Kidney epithelial cell (primary cell): ENCODE measurements around the gene TBC1D5. TPM values are rescaled to one million over a fixed set of nuclear protein-coding genes. Genes with fewer than 3 reads are reported as not detected.
"Not testable (repeated sequence)": the region's sequence is repeated elsewhere in the genome, so short reads cannot be mapped to it uniquely, and the experiment has no call there.

Source experiments
- DNase-seq: peaks from one replicate; pipeline ENCODE4 v3.0.0-alpha.2; 2010; ENCODE audit warnings: low read depth
- H3K27me3 ChIP-seq: 2 replicates; pipeline ENCODE4 v1.6.0; 2011; ENCODE audit warnings: low read length; ENCODE audit not compliant: control insufficient read depth, insufficient read depth
- H3K36me3 ChIP-seq: 2 replicates; pipeline ENCODE4 v1.5.1; 2011; ENCODE audit warnings: low read length; ENCODE audit not compliant: control insufficient read depth, insufficient read depth
- H3K4me3 ChIP-seq: 2 replicates; pipeline ENCODE4 v1.5.1; 2011; ENCODE audit warnings: low read depth, mild to moderate bottlenecking, control low read depth, low read length
- total RNA-seq: library from RNA; depleted of rRNA; stranded (reverse); fragments of >200 nt; gene quantifications from 2 replicates; pipeline ENCODE4 v1.2.3, GENCODE V29; 2015
- TF ChIP-seq, protein P1 (sequence below): IDR thresholded peaks from 2 replicates; pipeline ENCODE4 v1.5.1; 2011; ENCODE audit warnings: mild to moderate bottlenecking, moderate library complexity, low read length, control low read depth, inconsistent platforms; ENCODE audit not compliant: insufficient read depth, poor library complexity, severe bottlenecking

Gene TBC1D5
- total RNA-seq, 1 donor from 2014 or later = 100 TPM

DNA sequence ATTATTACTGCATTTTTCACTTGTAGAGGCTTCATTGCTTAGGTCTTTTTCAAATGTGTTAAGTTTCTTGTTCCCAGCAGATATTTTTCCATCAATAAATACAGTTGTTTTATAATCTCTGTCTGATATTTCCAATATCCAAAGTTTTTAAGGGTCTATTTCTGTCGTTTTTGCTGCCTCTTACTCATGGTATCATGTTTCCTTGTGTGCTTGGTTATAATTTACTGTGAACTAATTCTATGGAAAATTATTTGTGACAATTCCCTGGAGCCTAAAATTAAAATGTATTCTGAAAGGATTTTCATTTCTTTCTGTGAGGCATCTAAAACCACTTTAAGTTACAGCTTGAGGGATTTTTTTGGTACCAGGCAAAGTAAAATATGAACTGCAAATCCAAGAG, 17.5 kb downstream of the TBC1D5 start:
- TF ChIP-seq, protein P1, sequence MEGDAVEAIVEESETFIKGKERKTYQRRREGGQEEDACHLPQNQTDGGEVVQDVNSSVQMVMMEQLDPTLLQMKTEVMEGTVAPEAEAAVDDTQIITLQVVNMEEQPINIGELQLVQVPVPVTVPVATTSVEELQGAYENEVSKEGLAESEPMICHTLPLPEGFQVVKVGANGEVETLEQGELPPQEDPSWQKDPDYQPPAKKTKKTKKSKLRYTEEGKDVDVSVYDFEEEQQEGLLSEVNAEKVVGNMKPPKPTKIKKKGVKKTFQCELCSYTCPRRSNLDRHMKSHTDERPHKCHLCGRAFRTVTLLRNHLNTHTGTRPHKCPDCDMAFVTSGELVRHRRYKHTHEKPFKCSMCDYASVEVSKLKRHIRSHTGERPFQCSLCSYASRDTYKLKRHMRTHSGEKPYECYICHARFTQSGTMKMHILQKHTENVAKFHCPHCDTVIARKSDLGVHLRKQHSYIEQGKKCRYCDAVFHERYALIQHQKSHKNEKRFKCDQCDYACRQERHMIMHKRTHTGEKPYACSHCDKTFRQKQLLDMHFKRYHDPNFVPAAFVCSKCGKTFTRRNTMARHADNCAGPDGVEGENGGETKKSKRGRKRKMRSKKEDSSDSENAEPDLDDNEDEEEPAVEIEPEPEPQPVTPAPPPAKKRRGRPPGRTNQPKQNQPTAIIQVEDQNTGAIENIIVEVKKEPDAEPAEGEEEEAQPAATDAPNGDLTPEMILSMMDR = no peak
- no peak for DNase-seq
- Histone ChIP-seq H3K36me3 (no peaks in the 10 kb centered on the region), H3K4me3 (no peak overlapping the region), H3K27me3 (no peaks in the 10 kb centered on the region)

DNA sequence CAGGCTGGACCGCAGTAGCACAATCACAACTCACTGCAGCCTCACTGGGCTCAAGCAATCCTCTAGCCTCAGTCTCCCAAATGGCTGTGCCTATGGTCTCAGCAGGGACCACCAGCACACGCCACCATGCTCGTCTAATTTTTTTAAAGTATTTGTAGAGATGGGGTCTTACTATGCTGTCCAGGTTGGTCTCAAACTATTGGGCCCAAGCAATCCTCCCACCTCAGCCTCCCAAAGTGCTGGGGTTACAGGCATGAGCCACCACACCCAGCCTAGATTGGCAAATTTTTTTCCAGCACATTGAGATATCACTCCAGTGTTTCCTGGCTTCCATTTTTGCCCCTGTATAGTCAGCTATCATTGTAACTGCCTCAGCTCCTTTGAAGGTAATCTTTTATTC, 18.3 kb downstream of the TBC1D5 start:
- Histone ChIP-seq H3K36me3 (no peaks in the 10 kb centered on the region), H3K4me3 (no peak overlapping the region), H3K27me3 (no peaks in the 10 kb centered on the region)
- DNase-seq = no peak
- TF ChIP-seq, protein P1 = no peak

DNA sequence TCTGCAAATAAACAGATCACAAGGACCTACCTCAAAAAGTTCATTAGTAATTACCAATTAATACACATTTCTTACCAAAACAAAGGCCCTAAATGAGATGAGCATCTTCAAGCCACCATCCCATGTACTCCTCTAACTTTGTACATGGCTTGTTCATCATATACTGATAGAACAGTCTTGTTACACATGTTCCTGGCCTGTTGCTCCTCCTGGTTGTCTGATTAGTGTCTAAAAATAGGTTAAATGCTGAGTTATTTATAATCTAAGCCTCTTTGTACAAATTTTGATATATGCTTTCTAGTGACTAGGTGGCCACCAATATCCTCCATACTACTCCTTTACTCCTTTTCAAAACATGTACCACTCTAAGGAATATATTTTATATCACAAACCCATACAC, 25.0 kb downstream of the TBC1D5 start:
- no peak for DNase-seq
- TF ChIP-seq, protein P1 = no peak
- no peaks in the 10 kb centered on the region for H3K36me3 ChIP-seq
- H3K27me3 ChIP-seq = no peaks in the 10 kb centered on the region
- H3K4me3 ChIP-seq = no peak overlapping the region

DNA sequence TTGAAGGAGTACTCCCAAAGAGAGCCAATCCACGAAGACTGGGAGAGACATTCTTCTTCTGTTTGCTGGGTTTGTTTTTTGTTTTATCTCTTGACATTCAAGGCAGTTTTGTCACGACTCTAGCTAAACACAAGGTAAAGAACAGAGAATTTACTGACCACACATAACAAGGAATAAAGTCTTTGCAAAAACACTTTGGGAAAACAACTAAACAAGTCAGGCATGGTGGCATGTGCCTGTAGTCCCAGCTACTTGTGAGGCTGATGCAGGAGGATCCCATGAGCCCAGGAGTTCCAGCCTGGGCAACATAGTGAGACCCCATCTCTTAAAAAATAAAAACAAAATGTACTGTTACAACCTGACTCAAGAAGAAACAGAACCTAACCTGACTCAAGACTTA, 28.0 kb downstream of the TBC1D5 start:
- TF ChIP-seq, protein P1 = no peak
- Histone ChIP-seq H3K36me3 (no peaks in the 10 kb centered on the region), H3K4me3 (no peak overlapping the region), H3K27me3 (no peaks in the 10 kb centered on the region)
- no peak for DNase-seq

DNA sequence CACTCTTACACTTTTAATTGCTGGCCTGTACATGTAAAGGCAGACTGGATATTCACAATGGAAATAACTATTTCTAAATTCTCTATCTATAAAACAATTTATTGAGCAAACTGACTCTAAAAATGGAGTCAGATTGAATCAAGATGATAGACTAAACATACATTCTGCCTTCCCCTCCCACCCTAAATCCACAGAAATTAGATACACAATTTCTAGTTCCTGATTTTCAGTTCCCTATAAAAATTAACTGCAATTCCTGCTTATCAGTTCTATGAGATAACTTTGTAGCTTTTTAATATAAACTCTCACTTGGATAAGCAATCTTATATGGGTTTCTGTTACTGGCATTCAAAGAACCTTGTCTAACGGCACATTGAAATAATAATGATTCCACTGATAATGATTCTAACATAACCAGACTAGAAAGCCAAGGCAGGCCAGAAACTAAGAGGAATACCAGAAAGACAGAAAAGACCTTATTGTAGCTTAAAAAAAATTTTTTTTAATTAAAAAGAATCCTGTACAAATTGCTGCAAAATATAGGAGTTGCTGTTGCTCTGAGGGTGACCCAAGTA, 33.1 kb downstream of the TBC1D5 start:
- Histone ChIP-seq H3K36me3 (no peaks in the 10 kb centered on the region), H3K4me3 (no peak overlapping the region), H3K27me3 (no peaks in the 10 kb centered on the region)
- TF ChIP-seq, protein P1 = no peak
- DNase-seq = no peak

DNA sequence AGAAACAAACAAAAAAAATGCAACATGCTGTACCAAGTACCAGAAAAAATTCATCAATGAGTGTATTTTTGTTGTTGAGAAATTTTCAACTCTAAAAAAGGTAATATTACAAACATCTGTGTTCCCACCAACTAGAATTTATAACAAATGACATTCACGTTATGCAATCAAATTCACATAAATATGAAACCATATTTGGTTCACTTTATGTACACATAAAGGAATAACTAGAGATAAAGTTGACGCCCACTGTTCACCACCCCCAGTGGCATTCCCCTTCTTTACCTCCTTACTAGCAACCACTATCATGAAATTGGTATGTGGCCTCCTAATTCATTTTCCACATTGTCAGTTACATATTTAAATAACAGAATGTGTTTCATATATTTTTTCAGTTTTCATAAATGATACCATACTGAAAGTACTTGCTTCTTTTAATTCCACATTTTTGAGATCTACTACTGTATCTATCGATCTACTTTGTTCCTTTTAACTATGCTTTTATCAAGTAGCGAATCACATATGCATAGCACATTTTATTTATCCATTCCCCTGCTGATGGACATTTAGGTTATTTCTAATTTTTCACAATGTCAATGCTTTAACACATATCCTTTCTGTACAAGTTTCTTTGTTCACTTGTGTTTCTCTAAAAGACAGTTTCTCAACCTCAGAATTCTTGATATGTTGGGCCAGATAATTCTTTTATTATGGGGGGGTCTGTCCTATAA, 34.5 kb downstream of the TBC1D5 start:
- TF ChIP-seq, protein P1 = no peak
- Histone ChIP-seq H3K27me3 (no peaks in the 10 kb centered on the region), H3K4me3 (no peak overlapping the region), H3K36me3 (no peaks in the 10 kb centered on the region)
- no peak for DNase-seq

DNA sequence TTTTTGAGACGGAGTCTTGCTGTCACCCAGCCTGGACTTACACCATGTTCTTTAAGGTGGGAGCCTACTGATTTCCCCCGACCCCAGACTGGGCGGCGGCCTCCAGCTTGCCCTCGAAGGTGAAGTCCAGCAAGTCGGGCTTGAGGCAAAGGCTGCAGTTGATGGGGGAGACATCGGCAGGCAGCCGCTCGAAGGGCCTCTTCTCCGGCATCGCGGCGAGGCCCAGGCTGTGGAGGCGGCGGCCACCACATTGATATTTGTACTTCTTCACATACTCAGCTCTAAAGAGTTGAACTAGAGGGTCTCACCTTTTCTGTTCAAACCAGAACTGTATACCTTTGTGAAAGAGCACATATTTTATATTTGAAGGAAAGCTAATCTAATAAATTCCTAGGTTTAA, 36.4 kb downstream of the TBC1D5 start:
- H3K36me3 ChIP-seq, DNase-seq, H3K4me3 ChIP-seq, H3K27me3 ChIP-seq: not testable (repeated sequence)

DNA sequence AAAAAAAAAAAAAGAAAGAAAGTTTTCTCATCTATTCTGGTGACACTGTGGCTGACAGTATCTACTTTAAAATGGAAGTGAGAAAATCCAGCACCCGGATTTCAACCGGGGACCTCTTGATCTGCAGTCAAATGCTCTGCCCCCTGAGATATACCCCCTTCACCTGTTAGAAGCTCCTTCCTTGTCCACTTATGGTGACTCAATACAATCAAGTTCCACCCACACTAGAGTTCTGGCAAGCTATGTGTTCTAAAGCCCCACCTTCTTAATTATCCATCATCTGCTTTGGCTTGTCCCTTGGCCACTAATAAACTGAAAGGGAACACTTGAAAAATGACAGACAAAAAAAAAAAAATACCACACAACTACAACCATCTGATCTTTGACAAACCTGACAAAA, 42.6 kb downstream of the TBC1D5 start:
- not testable (repeated sequence) for DNase-seq, H3K36me3 ChIP-seq, H3K4me3 ChIP-seq, H3K27me3 ChIP-seq

DNA sequence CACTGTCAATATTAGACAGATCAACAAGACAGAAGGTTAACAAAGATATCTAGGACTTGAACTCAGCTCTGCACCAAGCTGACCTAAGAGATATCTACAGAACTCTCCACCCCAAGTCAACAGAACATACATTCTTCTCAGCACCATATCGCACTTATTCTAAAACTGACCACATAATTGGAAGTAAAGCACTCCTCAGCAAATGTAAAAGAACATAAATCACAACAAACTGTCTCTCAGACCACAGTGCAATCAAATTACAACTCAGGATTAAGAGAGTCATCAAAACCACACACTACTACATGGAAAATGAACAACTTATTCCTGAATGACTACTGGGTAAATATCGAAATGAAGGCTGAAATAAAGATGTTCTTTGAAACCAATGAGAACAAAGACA, 46.8 kb downstream of the TBC1D5 start:
- DNase-seq, H3K36me3 ChIP-seq, H3K4me3 ChIP-seq, H3K27me3 ChIP-seq: not testable (repeated sequence)
